NT2/D1 (cell line): Measurements from ENCODE around the gene RNF32.
"Not testable (repeated sequence)": the region's sequence is repeated elsewhere in the genome, so short reads cannot be mapped to it uniquely, and the experiment has no call there.

ENCODE experiments used
- DNase-seq: peaks from one replicate; pipeline ENCODE4 v3.0.0-alpha.2; 2011; ENCODE audit warnings: low read depth, low spot score
- H3K27me3 ChIP-seq: 2 replicates; pipeline ENCODE4 v1.6.0; 2011; ENCODE audit warnings: mild to moderate bottlenecking; ENCODE audit not compliant: insufficient read length, insufficient read depth
- H3K36me3 ChIP-seq: 2 replicates; pipeline ENCODE4 v1.6.1; 2011; ENCODE audit warnings: mild to moderate bottlenecking, low read length, mixed read lengths; ENCODE audit not compliant: insufficient read depth, insufficient read length
- H3K4me1 ChIP-seq: 2 replicates; pipeline ENCODE4 v1.5.1; 2011; ENCODE audit not compliant: insufficient read depth, insufficient read length
- H3K4me3 ChIP-seq: 2 replicates; pipeline ENCODE4 v1.5.1; 2011; ENCODE audit warnings: low read depth; ENCODE audit not compliant: insufficient read length
- H3K9ac ChIP-seq: 2 replicates; pipeline ENCODE4 v1.6.0; 2011; ENCODE audit warnings: low read depth; ENCODE audit not compliant: insufficient read length
- H3K9me3 ChIP-seq: 2 replicates; pipeline ENCODE4 v1.5.1; 2011; ENCODE audit warnings: mild to moderate bottlenecking, low read length; ENCODE audit not compliant: insufficient read depth
- SUZ12 ChIP-seq: IDR thresholded peaks from 2 replicates; pipeline ENCODE4 v1.6.1; 2011; ENCODE audit not compliant: insufficient read length, insufficient read depth; ENCODE audit errors: extremely low read depth
- YY1 ChIP-seq: IDR thresholded peaks from 2 replicates; pipeline ENCODE4 v1.6.1; 2011; ENCODE audit not compliant: insufficient read length, insufficient read depth
- ZNF274 ChIP-seq: IDR thresholded peaks from 2 replicates; pipeline ENCODE4 v1.6.1; 2011; ENCODE audit warnings: mild to moderate bottlenecking, low read depth, low read length

The RNF32 gene

GRCh38 chr7:156616269-156617202 is 24.0 kb upstream of the RNF32 start:
- peaks cover 7% of the 10 kb centered on the region for H3K4me1 ChIP-seq
- DNase-seq = no peak
- H3K9ac ChIP-seq = peak overlapping the region; percentile 70
- peak overlapping the region; percentile 40 for H3K4me3 ChIP-seq
- H3K36me3 ChIP-seq = no peaks in the 10 kb centered on the region
- TF ChIP-seq YY1 = no peak
- TF ChIP-seq ZNF274 = no peak
- peak; percentile 51 for TF ChIP-seq SUZ12
- peaks cover 7% of the 10 kb centered on the region; the same call in 1 of the 2 replicates for H3K9me3 ChIP-seq
- peaks cover 23% of the 10 kb centered on the region for H3K27me3 ChIP-seq

GRCh38 chr7:156617215-156617614 is 23.4 kb upstream of the RNF32 start:
- H3K9ac ChIP-seq = no peak overlapping the region
- H3K27me3 ChIP-seq = peaks cover 23% of the 10 kb centered on the region
- no peaks in the 10 kb centered on the region for H3K36me3 ChIP-seq
- H3K9me3 ChIP-seq = peaks cover 11% of the 10 kb centered on the region; the same call in 1 of the 2 replicates
- peaks cover 7% of the 10 kb centered on the region for H3K4me1 ChIP-seq
- peak; percentile 11 for TF ChIP-seq SUZ12
- TF ChIP-seq ZNF274 = no peak
- no peak overlapping the region for H3K4me3 ChIP-seq
- no peak for DNase-seq

DNA sequence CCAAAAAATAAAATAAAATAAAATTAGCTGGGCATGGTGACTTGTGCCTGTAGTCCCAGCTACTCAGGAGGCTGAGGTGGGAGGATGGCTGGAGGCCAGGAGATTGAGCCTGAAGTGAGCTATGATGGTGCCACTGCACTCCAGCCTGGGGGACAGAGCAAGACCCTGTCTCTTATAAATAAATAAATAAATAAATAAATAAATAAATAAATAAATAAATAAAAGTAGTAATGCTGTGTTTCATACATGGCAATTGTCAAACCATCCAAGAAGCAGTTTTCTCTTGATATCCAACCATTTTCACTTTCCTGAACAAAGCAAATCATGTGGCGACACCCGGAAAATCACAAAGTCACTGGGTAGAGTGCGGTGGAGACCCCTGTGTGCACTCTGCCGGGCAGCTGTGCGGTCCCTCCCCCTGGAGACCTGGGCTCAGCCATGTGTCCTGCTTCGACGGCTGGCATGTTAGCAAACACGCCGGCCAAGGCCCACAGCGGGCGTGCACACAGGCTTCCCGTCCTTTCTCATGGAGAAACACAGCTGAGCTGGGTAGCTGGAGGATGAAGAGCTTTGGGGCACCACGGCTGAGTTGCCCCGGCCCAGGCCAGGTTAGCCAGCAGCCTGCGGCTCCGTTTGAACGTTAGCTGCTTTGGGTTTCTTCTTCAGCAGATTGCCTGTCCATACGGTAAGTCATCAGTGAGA is 22.3 kb upstream of the RNF32 start:
- no peak overlapping the region for H3K4me3 ChIP-seq
- peaks cover 7% of the 10 kb centered on the region for H3K4me1 ChIP-seq
- no peaks in the 10 kb centered on the region for H3K36me3 ChIP-seq
- TF ChIP-seq SUZ12 = no peak
- TF ChIP-seq YY1 = no peak
- TF ChIP-seq ZNF274 = no peak
- no peak for DNase-seq
- no peak overlapping the region for H3K9ac ChIP-seq
- peaks cover 23% of the 10 kb centered on the region for H3K27me3 ChIP-seq
- peaks cover 11% of the 10 kb centered on the region; the same call in 1 of the 2 replicates for H3K9me3 ChIP-seq

GRCh38 chr7:156618780-156619367 is 21.7 kb upstream of the RNF32 start:
- Histone ChIP-seq H3K9me3 (peaks cover 11% of the 10 kb centered on the region; the same call in 1 of the 2 replicates), H3K9ac (no peak overlapping the region), H3K4me1 (peaks cover 7% of the 10 kb centered on the region), H3K36me3 (no peaks in the 10 kb centered on the region), H3K27me3 (peaks cover 23% of the 10 kb centered on the region), H3K4me3 (no peak overlapping the region)
- no peak for DNase-seq
- TF ChIP-seq YY1 (no peak), ZNF274 (no peak), SUZ12 (no peak)

GRCh38 chr7:156619488-156620290 is 20.9 kb upstream of the RNF32 start:
- H3K4me3 ChIP-seq, H3K36me3 ChIP-seq, H3K4me1 ChIP-seq, H3K9ac ChIP-seq: not testable (repeated sequence)
- peak; percentile 44 for DNase-seq
- peaks cover 23% of the 10 kb centered on the region for H3K27me3 ChIP-seq
- H3K9me3 ChIP-seq = peaks cover 11% of the 10 kb centered on the region; the same call in 1 of the 2 replicates

- H3K27me3 ChIP-seq = peaks cover 22% of the 10 kb centered on the region
- H3K36me3 ChIP-seq = no peaks in the 10 kb centered on the region
- peaks cover 11% of the 10 kb centered on the region; the same call in 1 of the 2 replicates for H3K9me3 ChIP-seq
- TF ChIP-seq ZNF274 (no peak), YY1 (no peak), SUZ12 (no peak)
- no peak overlapping the region for H3K9ac ChIP-seq
- H3K4me3 ChIP-seq = no peak overlapping the region
- peak; percentile 64 for DNase-seq
- peaks cover 7% of the 10 kb centered on the region for H3K4me1 ChIP-seq
Observed at GRCh38 chr7:156620291-156620675, 20.3 kb upstream of the RNF32 start.

GRCh38 chr7:156621652-156622051 is 18.9 kb upstream of the RNF32 start:
- no peaks in the 10 kb centered on the region for H3K36me3 ChIP-seq
- H3K4me1 ChIP-seq = peaks cover 7% of the 10 kb centered on the region
- TF ChIP-seq ZNF274 (no peak), SUZ12 (no peak), YY1 (no peak)
- peaks cover 11% of the 10 kb centered on the region; the same call in 1 of the 2 replicates for H3K9me3 ChIP-seq
- no peak for DNase-seq
- no peak overlapping the region for H3K9ac ChIP-seq
- peaks cover 10% of the 10 kb centered on the region for H3K27me3 ChIP-seq
- no peak overlapping the region for H3K4me3 ChIP-seq
